Muscle layer of duodenum (tissue), 2 donors: ENCODE measurements around the gene PRKCB.

Experiments used
- H3K27ac ChIP-seq: one replicate; pipeline ENCODE4 v1.7.0; 2013; ENCODE audit warnings: mild to moderate bottlenecking, low read length
- H3K27me3 ChIP-seq: one replicate; pipeline ENCODE4 v1.7.0; 2013; ENCODE audit warnings: low read depth, mild to moderate bottlenecking, control low read depth, low read length
- H3K36me3 ChIP-seq, 2 donors: one replicate each; pipeline ENCODE4 v1.7.0; 2013; ENCODE audit warnings: low read length in 2 of 2, control low read depth in 1 of 2, mild to moderate bottlenecking in 1 of 2; ENCODE audit not compliant: insufficient read depth in 2 of 2, control insufficient read depth in 1 of 2
- H3K4me1 ChIP-seq, 2 donors: one replicate each; pipeline ENCODE4 v1.7.0; 2013; ENCODE audit warnings: low read length in 2 of 2, mild to moderate bottlenecking in 2 of 2, control low read depth in 1 of 2, moderate library complexity in 1 of 2; ENCODE audit not compliant: insufficient read depth in 2 of 2, control insufficient read depth in 1 of 2
- H3K4me3 ChIP-seq, 2 donors: one replicate each; pipeline ENCODE4 v1.7.0; 2013; ENCODE audit warnings: low read length in 2 of 2, low read depth in 1 of 2, mild to moderate bottlenecking in 1 of 2
- H3K9me3 ChIP-seq, 2 donors: one replicate each; pipeline ENCODE4 v1.7.0; 2013; ENCODE audit warnings: low read length in 2 of 2, control low read depth in 1 of 2, mild to moderate bottlenecking in 1 of 2; ENCODE audit not compliant: control insufficient read depth in 1 of 2
- donor health status: healthy.

PRKCB gene

DNA sequence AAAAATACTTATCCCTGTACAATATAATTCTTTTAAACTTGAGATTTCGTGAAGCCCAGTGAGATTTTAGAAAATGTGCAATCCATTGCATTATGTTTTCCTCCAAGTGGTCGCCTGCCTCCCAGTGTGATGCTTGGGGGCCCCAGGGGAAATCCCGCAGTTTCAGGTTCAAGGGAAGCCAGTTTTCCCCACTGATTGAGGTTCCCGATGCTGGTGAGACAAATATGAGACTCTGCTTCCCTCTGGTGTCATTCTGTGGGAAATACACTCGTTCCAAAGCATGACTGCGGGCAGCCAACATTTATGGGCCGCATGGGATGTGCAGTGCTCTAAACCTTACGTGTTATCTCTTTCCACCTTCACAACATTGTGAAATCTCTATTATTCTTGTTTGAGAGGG is 200.8 kb downstream of the PRKCB start:
- no peaks in the 10 kb centered on the region for H3K9me3 ChIP-seq
- no peak overlapping the region for H3K27ac ChIP-seq
- H3K27me3 ChIP-seq = no peaks in the 10 kb centered on the region
- no peak overlapping the region for H3K4me3 ChIP-seq
- no peaks in the 10 kb centered on the region for H3K36me3 ChIP-seq
- no peaks in the 10 kb centered on the region for H3K4me1 ChIP-seq

DNA sequence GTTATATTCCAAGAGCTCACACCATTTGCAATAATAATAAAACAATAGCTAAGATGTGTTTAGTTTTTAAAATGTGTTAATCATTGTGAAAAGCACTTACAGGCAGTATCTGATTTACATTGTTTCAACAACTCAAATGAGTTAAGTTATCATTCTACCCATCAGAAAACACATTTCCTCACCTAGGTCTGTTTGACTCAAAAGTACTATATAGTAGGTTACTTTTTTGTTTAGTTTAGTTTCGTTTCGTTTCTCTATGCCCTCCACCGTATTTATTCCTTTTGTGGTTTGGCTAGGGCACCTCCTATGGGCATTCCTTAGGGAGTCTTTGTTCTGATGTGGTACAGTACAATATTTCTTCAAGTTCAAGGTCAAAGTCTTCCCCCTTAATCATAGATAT is 201.6 kb downstream of the PRKCB start:
- Histone ChIP-seq H3K9me3 (no peaks in the 10 kb centered on the region), H3K36me3 (no peaks in the 10 kb centered on the region), H3K4me1 (no peaks in the 10 kb centered on the region), H3K4me3 (no peak overlapping the region), H3K27ac (no peak overlapping the region), H3K27me3 (no peaks in the 10 kb centered on the region)

DNA sequence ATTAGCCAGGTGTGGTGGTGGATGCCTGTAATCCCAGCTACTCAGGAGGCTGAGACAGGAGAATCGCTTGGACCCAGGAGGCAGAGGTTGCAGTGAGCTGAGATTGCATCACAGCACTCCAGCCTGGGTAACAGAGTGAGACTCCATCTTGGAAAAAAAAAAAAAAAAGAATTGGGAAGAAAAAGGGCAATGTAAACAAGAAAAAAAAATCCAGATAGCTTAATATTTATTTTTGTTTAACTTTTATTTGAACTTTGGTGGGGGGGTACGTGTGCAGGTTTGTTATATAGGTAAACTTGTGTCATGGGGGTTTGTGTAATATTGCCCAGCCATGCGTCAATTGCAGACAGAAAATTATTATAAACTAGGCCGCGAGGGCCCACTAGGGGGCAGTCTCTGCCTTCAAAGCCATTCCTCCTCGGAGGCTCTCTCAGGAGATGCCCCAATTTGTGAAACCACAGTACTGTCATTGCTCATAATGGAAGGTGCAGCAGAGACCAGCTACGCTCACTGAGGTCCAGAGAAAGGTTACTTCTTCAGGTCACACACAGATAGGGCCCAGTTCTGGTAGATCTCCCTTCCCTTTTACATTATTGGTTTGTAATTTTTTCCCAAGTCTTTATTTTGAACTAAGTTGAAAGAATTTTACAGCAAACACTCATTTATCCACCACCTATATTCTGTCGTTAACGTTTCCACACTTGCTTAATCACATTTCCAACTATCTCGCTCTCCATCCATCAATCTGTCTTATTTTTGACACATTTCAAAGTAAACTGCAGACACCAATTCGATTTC is 206.2 kb downstream of the PRKCB start:
- Histone ChIP-seq H3K27ac (no peak overlapping the region), H3K27me3 (no peaks in the 10 kb centered on the region), H3K36me3 (no peaks in the 10 kb centered on the region), H3K4me1 (no peaks in the 10 kb centered on the region), H3K4me3 (no peak overlapping the region), H3K9me3 (no peaks in the 10 kb centered on the region)

DNA sequence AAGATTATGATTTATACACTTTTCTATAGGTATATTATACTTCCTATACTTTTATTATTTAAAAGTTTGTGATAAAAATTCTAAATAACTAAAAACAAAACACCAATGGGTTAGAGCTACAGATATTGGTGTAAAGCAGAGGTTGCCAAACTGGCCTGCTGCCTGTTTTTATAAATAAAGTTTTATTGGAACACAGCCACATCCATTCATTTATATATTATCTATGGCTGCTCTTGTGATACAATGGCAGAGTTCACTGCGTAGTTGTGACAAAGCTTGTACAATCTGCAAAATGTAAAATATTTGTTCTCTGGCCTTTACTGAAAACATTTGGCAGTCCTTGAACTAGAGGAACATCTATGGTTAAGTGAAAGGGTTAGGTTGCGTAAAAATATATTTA is 208.7 kb downstream of the PRKCB start:
- H3K4me3 ChIP-seq = no peak overlapping the region
- no peaks in the 10 kb centered on the region for H3K4me1 ChIP-seq
- H3K27me3 ChIP-seq = no peaks in the 10 kb centered on the region
- H3K27ac ChIP-seq = no peak overlapping the region
- no peaks in the 10 kb centered on the region for H3K9me3 ChIP-seq
- H3K36me3 ChIP-seq = no peaks in the 10 kb centered on the region

DNA sequence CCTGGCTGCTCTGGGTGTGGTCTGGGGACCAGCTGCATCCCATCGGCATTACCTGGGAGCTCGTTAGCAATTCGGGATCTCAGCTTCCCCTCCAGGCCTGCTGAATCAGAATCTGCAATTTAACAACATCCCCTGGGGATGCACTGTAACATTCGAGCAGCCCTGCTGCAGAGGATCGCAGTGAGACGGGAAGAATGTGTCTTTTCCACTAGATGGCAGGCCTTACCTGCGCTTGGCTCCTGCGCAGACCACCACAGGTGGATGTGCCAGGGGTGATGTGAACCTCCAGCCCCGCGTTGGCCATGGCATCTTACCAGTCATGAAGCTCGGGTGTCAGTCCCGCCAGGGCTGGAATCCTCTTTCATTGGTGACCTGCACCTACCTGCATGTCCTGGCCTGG is 209.9 kb downstream of the PRKCB start:
- Histone ChIP-seq H3K4me3 (no peak overlapping the region), H3K27me3 (no peaks in the 10 kb centered on the region), H3K9me3 (no peaks in the 10 kb centered on the region), H3K27ac (no peak overlapping the region), H3K36me3 (no peaks in the 10 kb centered on the region), H3K4me1 (no peaks in the 10 kb centered on the region)

DNA sequence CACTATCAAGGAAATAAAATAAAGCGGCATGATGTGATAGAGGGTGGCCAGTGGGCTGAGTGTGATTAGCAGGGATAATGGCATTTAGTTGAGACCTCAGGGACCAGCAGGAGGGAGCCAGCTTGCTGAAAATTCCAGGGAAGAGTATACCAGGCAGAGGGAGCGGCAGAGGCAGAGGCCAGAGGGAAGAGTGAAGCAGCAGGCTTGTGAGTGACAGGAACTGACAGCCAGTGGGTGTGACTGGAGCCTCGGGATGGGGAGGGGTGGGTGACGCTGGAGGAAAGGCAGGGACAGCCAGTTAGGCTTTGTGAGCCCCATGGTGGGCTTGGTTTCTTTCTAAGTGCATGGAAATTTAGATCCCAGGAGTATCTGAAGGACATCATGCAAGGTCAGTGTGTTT is 210.7 kb downstream of the PRKCB start:
- H3K4me1 ChIP-seq = no peaks in the 10 kb centered on the region
- H3K27ac ChIP-seq = no peak overlapping the region
- no peaks in the 10 kb centered on the region for H3K9me3 ChIP-seq
- no peaks in the 10 kb centered on the region for H3K36me3 ChIP-seq
- H3K27me3 ChIP-seq = no peaks in the 10 kb centered on the region
- H3K4me3 ChIP-seq = no peak overlapping the region

DNA sequence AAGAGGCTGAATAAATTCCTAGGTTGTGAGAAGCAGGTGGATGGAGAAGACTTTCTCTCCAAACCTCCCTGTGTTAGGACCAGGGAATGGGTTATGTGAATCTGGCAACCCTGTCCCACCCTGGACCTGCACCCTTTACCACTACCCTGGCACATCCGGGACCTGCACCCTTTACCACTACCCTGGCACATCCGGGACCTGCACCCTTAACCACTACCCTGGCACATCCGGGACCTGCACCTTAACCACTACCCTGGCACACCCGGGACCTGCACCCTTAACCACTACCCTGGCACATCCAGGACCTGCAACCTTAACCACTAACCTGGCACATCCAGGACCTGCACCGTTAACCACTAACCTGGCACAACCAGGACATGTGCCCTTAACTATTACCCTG is 213.3 kb downstream of the PRKCB start:
- no peak overlapping the region for H3K4me3 ChIP-seq
- H3K9me3 ChIP-seq = no peaks in the 10 kb centered on the region
- no peaks in the 10 kb centered on the region for H3K27me3 ChIP-seq
- H3K4me1 ChIP-seq = no peaks in the 10 kb centered on the region
- H3K27ac ChIP-seq = no peak overlapping the region
- no peaks in the 10 kb centered on the region for H3K36me3 ChIP-seq

DNA sequence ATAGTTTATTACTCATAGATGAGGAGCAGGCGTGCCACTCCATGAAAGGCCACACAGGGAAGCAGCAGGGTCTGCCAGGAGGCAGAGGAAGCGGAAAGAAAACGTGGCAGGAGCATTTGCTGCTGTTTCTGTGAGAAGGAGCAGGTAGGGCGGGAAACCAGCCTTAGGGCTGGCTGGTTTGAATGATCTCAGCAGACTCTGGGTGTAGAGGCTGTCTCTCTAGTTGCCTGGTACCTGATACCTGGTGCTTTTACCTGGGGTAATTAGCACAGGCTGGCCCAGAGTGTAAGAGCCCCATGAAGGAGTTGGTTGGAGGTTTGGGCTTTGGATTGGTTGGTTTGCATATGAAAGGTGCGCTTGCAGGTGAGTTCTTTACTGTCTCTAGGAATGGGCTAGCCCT is 215.3 kb downstream of the PRKCB start:
- Histone ChIP-seq H3K36me3 (no peaks in the 10 kb centered on the region), H3K27ac (no peak overlapping the region), H3K9me3 (no peaks in the 10 kb centered on the region), H3K4me1 (no peaks in the 10 kb centered on the region), H3K4me3 (no peak overlapping the region), H3K27me3 (no peaks in the 10 kb centered on the region)

DNA sequence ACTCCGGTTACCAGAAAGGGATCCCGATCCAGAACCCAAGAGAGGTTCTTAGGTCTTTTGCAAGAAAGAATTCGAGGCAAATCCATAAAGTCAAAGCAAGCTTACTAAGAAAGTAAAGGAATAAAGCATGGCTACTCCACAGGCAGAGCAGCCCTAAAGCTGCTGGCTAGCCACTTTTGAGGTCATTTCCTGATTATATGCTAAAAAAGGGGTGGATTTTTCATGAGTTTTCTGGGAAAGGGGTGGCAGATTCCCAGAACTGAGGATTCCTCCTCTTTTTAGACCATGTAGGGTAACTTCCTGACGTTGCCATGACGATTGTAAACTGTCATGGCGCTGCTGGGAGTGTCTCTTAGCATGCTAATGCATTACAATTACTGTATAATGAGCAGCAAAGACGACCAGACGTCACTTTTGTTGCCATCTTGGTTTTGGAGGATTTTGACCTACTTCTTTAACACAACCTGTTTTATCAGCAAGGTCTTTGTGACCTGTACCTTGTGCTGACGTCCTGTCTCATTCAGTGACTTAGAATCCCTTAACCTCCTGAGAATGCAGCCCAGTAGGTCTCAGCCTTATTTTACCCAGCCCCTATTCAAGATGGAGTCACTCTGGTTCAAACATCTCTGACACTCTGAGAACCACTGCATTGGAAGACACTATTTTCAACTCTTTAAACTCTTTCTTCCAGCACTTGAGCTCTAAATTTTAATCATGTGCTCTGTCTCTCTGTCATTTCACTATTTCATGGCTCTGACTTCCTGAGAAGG is 216.7 kb downstream of the PRKCB start:
- Histone ChIP-seq H3K4me1 (no peaks in the 10 kb centered on the region), H3K36me3 (no peaks in the 10 kb centered on the region), H3K27me3 (no peaks in the 10 kb centered on the region), H3K4me3 (no peak overlapping the region), H3K9me3 (no peaks in the 10 kb centered on the region), H3K27ac (no peak overlapping the region)

DNA sequence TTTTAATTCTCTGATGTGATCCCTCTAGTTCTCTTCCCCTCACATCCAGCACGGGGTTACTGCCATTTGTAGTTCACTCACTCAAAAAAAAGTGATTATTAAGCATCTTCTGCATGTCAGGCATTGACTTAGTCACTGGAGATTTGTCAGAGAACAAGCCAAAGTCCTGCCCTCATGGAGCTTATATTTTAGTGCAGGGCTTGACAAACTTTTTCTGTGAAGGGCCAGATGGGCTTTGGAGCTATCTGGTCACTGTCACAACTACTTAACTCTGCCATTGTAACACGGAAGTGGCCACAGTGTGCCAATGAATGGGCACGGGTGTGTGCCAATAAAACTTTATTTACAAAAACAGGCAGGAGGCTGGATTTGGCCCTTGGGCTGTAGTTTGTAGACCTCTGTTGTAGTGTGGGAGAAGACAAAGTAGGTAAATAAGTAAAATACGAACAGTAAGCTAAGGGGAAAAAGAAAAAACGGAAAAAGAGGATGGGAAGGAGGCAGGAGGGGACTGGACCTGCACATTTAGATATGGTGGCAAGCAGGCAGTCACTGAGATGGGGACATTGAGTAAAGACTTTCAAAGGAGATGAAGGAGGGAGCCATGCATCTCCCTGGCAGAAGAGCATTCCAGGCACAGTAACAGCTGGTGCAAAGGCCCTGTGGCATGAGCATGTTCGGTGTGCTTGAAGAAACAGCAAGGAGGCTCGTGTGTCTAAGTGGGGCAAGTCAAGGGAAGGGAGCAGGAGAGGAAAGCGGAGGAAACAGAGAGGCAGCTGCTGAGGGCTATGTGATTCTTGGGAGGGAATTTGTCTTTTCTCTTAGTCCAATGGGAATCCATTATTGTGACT is 217.5 kb downstream of the PRKCB start:
- Histone ChIP-seq H3K9me3 (no peaks in the 10 kb centered on the region), H3K4me3 (no peak overlapping the region), H3K27ac (no peak overlapping the region), H3K27me3 (no peaks in the 10 kb centered on the region), H3K4me1 (no peaks in the 10 kb centered on the region), H3K36me3 (no peaks in the 10 kb centered on the region)

DNA sequence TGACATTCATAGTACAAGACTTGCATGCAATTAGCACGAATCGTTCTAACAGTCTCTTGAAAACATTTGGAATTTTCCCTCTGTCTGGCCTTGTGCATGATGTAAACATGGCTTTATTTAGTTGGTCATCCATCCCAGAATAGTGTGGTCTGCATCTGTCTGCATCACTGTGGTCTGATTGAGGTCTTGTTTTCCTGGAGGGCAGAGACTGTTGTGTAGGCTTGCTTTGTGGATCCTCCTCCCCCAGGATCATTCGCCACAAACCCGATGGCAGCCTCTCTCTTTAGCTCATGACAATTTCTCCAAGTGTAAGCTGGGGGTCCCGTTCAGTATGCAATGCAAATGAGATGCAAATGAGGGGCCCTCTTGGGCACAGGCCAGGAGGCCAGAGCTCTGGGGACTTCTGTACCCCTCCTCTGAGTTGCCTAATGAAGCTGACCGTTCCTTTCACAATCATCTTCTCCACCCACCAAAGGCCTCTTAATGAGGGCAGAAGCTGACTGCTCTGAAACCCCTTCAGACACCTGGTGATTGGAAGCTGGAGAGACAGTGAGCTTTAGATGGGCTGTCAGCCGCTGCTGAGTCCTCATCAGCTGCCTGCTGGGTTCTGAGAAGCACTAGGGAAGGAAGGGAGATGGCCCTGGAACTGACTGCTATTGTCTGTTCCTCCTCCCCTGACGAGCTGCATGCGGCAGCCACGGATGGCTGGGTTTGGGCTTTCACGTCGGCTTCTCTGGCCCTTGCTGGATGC is 219.1 kb downstream of the PRKCB start:
- Histone ChIP-seq H3K4me3 (no peak overlapping the region), H3K9me3 (no peaks in the 10 kb centered on the region), H3K4me1 (no peaks in the 10 kb centered on the region), H3K36me3 (no peaks in the 10 kb centered on the region), H3K27me3 (no peaks in the 10 kb centered on the region), H3K27ac (no peak overlapping the region)
